Right ventricle myocardium inferior (tissue), 1 donor: Measurements from ENCODE around the gene TSHB. TPM values are rescaled to one million over a fixed set of nuclear protein-coding genes. Genes with fewer than 3 reads are reported as not detected.
"Not testable (repeated sequence)": the region's sequence is repeated elsewhere in the genome, so short reads cannot be mapped to it uniquely, and the experiment has no call there.

Experiments
- ATAC-seq: fragments of 200-7000 bp; cut with Tn5 transposase; one replicate; pipeline ENCODE4 v1.9.1; 2020; ENCODE audit warnings: mild to moderate bottlenecking, moderate library complexity
- DNase-seq: peaks from one replicate; pipeline ENCODE4 v3.0.0; 2021; ENCODE audit errors: missing footprints
- intact Hi-C: fragments of 100-400 bp; cut with DNase I; formaldehyde crosslinking; loops from one replicate; pipeline ENCODE4 v1.11.0; 2022
- long read RNA-seq: library from polyadenylated mRNA; unstranded; transcript quantifications from one replicate; pipeline ENCODE4 v2.0.0, GENCODE V29; 2021
- total RNA-seq: library from RNA; stranded (reverse); fragmentation: NEBNext Ultra II Directional; extraction: Animal tissue kit (Norgen Biotek cat#: 25700); gene quantifications from one replicate; pipeline ENCODE4 v1.2.1, GENCODE V29; 2021
- donor health status: DM: no; HTN: yes; CAD: no; lungs with severe emphysema.

TSHB gene
- not detected for total RNA-seq
- long read RNA-seq: 0 reads

DNA sequence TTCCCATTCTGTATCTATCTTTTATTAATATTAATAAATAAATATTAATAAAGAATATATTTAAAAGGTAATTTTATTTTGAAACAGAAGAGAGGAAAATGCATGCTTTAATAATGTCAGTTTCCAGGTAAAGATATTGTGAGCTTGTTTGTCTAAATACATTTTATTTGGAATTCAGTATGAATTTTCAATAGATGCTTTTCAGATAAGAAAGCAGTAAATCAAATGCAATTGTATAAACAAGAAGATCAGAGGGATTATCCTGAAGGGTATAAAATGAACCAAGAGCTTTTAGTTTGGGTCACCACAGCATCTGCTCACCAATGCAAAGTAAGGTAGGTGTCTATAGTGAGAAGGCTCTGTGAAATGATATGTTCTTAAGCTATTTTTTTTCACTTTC is at the start of gene TSHB:
TSHB (plus strand) TSS at position 301 of the 400 bp plus-strand sequence. CDS start 3,537 bp downstream, outside the sequence.
- ATAC-seq (no peak), DNase-seq (no peak)
- intact Hi-C loops: no loop called here

DNA sequence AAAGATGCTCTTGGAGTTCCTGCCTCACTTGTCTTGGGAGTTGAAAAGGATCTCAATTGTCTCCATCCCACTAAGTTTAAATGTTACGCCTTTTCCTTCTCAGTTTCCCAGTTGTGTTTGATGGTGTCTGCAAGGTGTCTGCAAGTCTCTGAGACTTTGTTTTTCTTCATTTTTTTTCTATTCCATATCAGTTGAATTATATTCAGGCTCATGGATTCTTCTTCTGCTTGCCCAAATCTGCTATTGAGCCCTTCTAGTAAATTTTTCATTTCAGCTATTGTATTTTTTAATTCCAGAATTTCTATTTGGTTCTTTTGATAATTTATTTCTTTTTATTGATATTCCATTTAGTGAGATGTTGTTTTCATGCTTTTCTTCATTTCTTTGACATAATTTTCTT is 47.4 kb upstream of the TSHB start:
- no peak for ATAC-seq
- DNase-seq: no peak
- intact Hi-C loops: no loop called here

DNA sequence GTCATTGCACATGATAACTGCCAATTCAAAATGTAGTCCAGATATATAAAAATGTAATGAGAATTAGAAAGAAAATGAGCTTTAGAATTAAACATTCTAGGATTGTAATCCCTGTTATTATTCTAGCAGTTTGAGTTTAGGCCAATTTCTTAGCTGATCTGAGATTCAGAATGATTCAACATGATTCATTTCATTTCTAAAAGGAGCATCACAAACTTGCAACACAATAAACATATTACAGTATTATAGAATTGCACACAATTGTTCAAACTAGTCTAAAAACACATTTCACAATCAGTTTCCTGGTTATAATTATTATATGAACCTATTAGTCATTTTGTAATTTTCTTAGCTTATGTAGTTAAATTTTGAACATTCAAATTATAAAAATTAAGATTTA is 43.3 kb upstream of the TSHB start:
- no peak for ATAC-seq
- no peak for DNase-seq
- intact Hi-C loops: no loop called here

DNA sequence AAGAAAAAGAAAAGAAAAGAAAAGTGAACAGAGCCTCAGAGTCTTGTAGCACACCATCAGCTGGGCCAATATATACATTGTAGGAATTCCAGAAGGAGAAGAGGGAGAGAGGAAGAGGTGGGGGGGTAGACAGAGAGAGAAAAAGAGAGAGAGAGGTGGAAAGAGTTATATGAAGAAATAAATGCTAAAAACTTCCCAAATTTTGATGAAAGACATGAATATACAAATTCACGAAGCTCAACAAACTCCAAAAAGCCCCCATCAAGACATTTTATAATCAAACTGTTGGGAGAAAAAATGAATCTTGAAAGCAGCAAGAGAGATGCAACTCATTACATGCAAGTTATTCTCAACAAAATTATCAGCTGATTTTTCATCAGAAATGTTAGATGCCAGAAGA is 41.5 kb upstream of the TSHB start:
- intact Hi-C loops: no loop called here
- no peak for ATAC-seq
- no peak for DNase-seq

DNA sequence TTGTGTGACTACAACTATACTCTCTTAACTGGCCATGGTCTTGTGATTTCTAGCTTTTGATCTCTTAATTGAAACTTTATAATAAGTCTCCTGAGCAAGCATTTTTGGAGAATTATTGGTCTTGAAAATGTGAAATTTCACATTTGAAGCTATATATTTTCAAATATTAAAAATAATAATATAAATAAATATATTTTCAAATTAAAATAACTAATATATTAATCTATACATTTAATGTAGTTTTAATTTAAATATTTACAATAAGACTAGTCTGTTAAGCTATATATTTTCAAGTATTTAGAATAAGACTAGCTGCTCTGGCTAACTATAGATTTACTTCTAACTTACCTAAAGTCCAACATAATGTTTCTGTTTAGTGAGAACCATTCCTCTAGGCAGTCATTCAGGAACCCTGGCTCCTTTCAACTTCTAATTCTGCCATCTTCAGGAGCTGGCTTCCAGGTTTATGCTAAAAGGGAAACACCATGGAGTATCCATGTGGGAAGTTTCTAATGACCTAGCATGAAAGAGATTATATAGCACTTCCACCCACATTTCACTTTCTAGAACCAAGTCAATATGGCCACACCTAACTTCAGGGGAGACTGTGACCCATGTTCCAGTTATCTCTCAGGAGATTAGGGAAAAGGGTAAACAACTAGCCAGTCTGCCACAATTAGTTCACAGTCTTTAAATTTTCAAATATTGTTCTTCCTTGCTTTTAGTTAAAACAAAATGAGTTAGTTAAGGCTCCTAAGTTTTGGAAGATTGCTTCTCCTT is 31.9 kb upstream of the TSHB start:
- intact Hi-C loops: no loop called here
- DNase-seq: no peak
- no peak for ATAC-seq

DNA sequence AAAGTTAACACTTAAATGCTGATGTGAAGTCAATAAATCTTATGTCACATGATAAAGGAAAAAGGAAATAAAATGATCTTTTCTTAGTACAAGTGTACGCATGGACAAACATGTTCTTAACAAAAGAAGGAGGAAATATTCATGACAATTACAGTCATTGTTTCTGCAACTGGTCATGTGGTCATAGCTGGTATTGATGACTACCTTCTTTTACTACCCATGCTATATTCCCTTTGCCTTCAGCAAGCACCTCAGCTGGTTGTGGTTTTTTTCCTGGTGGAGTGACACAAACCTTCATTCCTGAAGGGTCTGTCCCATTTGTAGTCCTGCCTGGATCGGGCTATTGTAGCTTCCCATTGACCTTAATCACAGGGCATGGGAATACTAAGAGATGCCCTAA is 23.4 kb upstream of the TSHB start:
- ATAC-seq: no peak
- intact Hi-C loops: no loop called here

DNA sequence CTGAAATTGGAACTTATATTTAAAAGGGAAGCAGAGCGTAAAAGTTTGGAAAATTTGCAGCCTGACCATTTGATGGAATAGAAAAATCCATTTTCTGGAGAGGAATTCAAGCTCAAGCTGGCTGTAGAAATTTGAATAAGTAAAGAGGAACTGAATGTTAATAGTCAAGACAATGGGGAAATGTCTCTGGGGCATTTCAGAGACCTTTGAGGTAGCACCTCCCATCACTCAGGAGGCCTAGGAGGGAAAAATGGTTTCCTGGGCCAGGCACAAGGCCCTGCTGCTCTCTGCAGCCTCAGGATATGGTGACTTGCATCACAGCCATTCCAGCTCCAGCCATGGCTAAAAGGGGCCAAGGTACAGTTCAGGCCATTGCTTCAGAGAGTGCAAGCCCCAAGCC is 17.6 kb upstream of the TSHB start:
- no peak for DNase-seq
- ATAC-seq: no peak
- intact Hi-C loops: no loop called here

More for the DNA sequence above, 23.4 kb upstream of the TSHB start:
- DNase-seq: no peak

DNA sequence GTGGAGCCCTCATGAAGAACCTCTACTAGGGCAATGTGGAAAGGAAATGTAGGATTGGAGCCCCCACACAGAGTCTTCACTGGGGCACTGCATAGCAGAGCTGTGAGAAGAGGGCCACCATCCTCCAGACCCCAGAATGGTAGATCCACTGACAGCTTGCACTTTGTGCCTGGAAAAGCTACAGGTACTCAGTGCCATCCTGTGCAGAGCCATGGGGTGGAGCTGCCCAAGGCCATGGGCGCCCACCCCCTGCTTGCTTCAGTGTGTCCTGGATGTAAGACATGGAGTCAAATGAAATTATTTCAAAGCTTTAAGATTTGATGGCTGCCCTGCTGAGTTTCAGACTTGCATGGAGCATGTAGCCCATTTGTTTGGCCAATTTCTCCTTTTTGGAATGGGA is 17.2 kb upstream of the TSHB start:
- ATAC-seq (no peak), DNase-seq (no peak)
- intact Hi-C loops: no loop called here

DNA sequence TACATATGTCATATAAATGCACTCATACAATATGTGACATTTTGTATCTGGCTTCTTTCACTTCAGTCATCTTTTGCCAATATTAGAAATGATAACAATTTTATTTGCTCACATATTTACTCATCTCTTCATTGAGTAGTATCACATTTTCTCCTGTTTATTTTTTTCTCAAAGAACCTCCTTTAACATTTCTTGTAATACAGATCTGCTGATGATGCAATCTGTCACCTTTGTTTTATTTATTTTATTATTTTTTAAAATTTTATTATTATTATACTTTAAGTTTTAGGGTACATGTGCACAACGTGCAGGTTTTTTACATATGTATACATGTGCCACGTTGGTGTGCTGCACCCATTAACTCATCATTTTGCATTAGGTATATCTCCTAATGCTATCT is 15.8 kb upstream of the TSHB start:
- DNase-seq (no peak), ATAC-seq (no peak)
- intact Hi-C loops: no loop called here

DNA sequence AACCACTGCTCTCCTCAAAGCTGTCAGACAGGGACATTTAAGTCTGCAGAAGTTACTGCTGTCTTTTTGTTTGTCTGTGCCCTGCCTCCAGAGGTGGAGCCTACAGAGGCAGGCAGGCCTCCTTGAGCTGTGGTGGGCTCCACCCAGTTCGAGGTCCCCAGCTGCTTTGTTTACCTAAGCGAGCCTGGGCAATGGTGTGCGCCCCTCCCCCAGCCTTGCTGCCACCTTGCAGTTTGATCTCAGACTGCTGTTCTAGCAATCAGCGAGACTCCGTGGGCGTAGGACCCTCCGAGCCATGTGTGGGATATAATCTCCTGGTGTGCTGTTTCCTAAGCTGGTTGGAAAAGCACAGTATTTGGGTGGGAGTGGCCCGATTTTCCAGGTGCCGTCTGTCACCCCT is 10.1 kb upstream of the TSHB start:
- ATAC-seq, intact Hi-C loops, DNase-seq: not testable (repeated sequence)

DNA sequence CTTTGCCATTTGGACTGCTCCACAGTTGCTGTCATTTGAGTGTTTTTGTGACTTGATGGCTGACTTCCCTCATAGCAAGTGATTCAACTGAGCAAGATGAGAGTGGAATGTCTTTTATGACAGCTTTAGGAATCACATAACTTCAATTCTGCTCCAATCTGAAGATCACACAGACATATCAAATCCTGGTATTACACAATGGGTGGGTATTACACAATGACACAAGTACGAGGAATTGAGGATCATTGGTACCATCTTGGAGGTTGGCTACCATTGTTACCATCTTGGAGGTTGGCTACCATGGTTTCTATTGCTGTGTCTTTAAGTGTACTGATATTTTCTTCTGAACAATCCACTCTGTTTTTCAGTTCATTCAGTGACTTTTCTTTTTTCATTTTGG is 8.5 kb upstream of the TSHB start:
- no peak for ATAC-seq
- no peak for DNase-seq
- intact Hi-C loops: no loop called here

DNA sequence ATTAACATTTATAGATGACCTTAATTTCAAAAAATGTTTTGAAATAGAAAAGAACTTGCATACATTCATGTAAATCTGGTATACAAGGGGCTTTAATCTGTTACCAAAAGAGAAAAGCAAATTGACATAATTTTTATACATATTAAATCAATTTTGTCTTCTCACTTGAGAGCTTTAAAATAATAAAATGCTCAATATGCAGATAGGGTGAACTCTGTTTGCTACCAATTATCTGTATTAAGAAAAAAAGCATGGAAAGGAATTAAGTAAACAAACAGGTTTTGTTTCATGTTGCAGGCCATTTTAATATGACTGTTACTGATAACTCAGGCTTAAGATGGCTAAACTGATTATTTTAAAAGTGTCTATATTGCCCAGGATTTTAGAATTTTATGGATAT is 6.0 kb upstream of the TSHB start:
- no peak for DNase-seq
- ATAC-seq: no peak
- intact Hi-C loops: no loop called here

DNA sequence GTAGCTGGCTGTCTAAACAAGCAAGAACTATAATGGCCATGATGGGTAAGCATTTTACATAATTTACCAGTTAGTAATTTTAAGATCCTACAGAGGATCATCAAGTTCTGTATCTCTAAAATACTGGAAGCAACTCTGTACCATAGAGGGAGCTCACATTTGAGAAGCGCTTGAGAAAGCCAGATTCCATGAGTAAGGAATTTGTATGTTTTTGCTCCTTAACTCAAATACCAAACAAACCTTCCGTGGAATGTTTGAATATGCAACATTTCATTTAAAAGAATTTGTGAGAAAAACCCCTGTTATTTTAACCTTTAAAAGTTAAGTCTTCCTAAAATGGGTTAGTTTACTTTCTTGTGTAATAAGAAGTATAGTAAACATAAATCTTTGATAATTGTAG is 2.0 kb downstream of the TSHB start:
- intact Hi-C loops: no loop called here
- ATAC-seq (no peak), DNase-seq (no peak)

DNA sequence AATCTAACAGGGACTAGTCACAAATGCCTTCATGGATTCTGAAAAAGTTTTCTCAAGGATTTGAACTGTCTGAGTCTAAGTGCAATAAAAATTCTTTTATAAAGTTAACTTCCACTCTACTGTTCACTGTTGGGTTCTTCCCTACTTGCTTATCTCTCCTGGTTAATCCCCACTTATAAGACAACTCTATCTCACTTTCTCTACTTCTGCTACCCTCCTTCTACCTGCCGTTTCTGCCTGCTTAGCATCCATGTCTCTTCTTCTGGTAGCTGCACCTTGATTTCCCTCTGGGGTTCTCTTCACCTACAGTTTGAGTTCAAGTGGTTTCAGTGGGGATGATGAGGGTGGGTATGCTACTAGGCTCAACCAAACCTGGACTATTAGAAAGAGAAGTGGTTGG is 6.0 kb downstream of the TSHB start:
- ATAC-seq (no peak), DNase-seq (no peak)
- intact Hi-C loops: no loop called here

DNA sequence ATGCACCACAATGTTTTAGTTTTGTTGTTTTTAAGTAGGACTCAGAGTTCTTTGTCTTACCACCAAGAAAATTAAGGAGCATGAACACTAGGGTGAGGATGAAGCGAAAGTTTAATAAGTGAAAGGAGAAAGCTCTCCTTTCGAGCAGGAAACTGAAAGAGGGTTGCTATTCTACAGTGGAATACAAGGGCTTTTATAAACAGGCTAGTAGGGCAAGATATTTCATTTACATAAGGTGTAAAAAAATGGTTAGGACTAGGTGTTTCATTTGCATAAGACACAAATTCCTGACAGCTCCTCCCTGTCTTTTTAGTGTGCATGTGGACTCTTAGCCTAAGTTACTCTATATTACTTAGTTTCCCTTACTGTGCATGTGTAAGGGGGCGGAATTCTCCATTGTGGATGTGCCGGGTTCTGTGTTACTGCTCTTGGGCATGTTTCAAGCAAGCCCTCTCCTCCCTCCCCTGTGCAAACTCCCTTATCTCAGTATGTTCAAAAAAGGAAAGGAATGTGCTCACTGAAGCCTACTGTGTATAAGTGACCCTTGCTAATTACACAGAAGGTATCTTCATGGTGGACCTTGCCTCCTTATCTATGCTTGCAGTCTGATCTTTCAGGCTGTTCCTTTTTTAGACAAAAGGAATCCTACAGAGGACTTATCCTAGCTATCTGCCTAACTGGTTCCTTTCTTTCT is 7.3 kb downstream of the TSHB start:
- ATAC-seq (peak; percentile 56), DNase-seq (no peak)
- intact Hi-C loops: no loop called here

DNA sequence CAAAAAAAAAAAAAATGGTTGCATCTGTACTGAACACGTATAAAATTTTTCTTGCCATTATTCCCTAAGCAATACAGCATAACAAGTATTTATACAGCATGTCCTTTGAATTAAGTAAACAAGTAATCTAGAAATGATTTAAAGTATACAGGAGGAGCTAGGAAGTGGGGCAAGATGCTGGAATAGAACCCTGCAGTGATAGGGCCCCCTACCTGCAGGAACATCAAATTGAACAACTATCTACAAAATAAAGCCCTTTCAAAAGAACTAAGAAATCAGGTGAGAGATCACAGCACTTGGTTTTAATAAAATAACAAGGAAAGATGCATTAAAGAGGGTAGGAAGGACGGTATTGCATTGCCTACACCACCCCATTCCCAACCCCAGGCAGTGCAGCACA is 10.9 kb downstream of the TSHB start:
- no peak for ATAC-seq
- DNase-seq: no peak
- intact Hi-C loops: no loop called here

DNA sequence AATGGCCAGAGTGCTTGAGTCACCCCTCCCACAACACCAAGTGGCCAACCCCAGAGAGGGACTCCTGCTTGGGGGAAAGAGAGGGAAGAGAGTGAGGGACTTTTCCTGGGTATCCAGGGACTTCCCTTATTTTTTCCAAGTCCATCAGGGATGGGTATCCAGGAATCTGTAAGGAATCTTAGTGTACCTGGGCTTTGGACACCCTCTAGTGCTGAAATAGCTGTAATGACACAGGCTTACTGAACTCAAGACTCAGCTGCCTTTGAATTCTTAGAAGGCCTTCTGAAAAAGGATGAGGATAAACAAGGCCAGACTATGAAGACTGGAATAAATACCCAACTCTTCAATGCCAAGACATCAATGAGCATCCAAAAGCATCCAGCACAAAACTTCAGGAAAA is 12.0 kb downstream of the TSHB start:
- ATAC-seq: no peak
- no peak for DNase-seq
- intact Hi-C loops: no loop called here

DNA sequence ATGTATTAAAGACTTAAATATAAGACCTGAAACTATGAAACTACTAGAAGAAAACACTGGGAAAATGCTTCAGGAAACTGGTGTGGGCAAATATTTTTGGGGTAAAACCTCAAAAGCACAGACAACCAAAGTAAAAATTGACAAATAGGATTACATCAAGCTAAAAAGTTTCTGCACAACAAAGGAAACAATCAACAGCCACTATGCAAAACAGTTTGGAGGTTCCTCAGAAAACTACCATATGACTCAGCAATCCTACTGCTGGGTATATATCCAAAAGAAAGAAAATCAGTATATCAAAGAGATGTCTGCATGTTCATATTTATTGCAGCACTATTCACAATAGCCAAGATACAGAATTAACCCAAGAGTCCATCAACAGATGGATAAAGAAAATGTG is 17.1 kb downstream of the TSHB start:
- ATAC-seq (no peak), DNase-seq (no peak)
- intact Hi-C loops: no loop called here

DNA sequence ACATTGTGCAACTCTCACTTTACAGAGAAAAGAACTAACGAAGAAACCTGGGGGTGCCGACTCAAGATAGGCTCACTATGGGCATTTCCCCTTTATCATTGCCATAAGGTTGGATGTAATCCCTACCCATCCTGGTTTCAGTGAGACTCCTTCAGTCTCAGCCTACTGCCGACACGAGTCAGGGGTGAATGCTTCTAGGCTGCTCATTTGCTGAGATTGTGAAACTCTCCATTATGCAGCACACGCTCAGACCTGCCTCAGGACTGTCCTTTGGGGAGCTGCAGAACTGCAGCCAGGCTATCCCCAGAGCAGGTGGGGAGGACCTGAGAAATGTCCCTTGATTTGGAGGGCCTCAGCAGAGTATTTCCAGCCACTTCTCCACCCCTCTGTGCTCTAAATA is 22.2 kb downstream of the TSHB start:
- no peak for DNase-seq
- intact Hi-C loops: loop anchor here (1.0 to 2.0 kb wide), 2 partner anchors 61 to 73 kb away; no protein-coding TSS in a partner anchor
- ATAC-seq: no peak

DNA sequence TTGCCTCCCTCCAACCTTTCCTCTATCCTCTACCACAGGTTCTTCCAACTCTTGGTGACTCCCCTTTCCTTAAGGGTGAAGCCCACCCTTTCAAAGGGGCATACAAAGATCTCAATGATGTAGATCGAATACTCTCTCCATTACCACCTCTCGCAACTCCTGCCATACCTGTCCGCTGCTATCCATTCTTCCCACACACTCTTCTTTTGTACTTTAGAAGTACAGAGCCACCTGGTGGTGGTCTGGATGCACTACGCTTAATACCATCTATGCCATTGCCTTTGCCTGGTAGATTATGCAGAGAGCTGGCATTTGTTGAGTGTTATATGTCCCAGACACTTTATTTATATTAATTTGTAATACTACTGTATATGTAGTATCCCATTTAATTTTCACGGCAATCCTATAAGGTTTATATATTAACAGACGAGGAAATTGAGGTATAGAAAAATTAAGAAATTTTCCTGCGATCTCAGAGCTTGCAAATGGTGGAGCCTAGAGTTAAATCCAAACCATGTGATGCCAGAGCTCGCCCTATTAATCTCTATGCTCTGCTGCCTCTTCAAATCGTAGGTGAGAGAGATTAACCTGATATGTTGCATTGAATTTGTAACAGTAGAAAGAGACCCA is 22.9 kb downstream of the TSHB start:
- intact Hi-C loops: loop anchor here (1.0 to 2.0 kb wide), 2 partner anchors 60 to 73 kb away; no protein-coding TSS in a partner anchor
- DNase-seq (no peak), ATAC-seq (peak; percentile 64)
